Sigmoid colon (tissue), 4 donors: Measurements from ENCODE around the gene DDX51.

Source experiments
- EP300 ChIP-seq, 4 donors: sonication (generic); formaldehyde crosslinking; IDR thresholded peaks; one replicate each; pipeline ENCODE4 v1.6.1; 2017; ENCODE audit warnings: antibody characterized with exemption in 4 of 4
- POLR2A ChIP-seq, 2 donors: fragments of 450-650 bp; IDR thresholded peaks; one replicate each; pipeline ENCODE4 v1.6.1; 2016; ENCODE audit warnings: antibody characterized with exemption in 2 of 2, mild to moderate bottlenecking in 2 of 2, moderate library complexity in 2 of 2
- POLR2AphosphoS5 ChIP-seq, 4 donors: sonication (generic); formaldehyde crosslinking; IDR thresholded peaks; one replicate each; pipeline ENCODE4 v1.6.1; 2017; ENCODE audit warnings: antibody characterized with exemption in 4 of 4
- TF ChIP-seq, protein P1 (sequence below), 4 experiments: fragments of 450-650 bp in 3 of 4; fragments of 200-600 bp in 1 of 4; IDR thresholded peaks; one replicate each; pipeline ENCODE4 v1.5.1; 2016 to 2019; ENCODE audit warnings: antibody characterized with exemption in 4 of 4, mild to moderate bottlenecking in 3 of 4, moderate library complexity in 2 of 4

DNA sequence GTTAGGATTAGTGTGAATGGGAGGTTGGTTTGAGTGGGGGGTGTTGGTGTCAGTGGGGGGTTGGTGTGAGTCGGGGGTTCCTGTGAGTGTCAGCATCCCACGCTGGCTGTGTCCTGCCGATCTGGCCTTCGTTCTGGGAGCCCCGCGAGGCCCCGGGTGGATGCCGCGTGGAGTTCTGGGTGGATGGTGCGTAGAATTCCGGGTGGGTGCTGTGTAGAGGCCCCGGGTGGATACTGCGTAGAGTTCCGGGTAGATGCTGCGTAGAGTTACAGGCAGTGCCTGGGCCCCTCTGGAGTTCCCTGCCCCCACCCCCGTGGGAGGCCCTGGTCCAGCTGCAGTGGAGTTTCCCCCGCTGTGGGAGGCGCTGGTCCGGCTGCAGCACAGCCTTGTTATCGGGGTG lies 8.8 kb upstream of the DDX51 start:
- TF ChIP-seq POLR2AphosphoS5 (IDR thresholded peaks at IDR 0.05) (no peak), POLR2A (IDR thresholded peaks at IDR 0.05) (no peak), EP300 (IDR thresholded peaks at IDR 0.05) (no peak)
- TF ChIP-seq, protein P1, sequence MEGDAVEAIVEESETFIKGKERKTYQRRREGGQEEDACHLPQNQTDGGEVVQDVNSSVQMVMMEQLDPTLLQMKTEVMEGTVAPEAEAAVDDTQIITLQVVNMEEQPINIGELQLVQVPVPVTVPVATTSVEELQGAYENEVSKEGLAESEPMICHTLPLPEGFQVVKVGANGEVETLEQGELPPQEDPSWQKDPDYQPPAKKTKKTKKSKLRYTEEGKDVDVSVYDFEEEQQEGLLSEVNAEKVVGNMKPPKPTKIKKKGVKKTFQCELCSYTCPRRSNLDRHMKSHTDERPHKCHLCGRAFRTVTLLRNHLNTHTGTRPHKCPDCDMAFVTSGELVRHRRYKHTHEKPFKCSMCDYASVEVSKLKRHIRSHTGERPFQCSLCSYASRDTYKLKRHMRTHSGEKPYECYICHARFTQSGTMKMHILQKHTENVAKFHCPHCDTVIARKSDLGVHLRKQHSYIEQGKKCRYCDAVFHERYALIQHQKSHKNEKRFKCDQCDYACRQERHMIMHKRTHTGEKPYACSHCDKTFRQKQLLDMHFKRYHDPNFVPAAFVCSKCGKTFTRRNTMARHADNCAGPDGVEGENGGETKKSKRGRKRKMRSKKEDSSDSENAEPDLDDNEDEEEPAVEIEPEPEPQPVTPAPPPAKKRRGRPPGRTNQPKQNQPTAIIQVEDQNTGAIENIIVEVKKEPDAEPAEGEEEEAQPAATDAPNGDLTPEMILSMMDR (IDR thresholded peaks at IDR 0.05) = no peak
